SU-DHL-6 (cell line): ENCODE measurements around the gene E2F3.

ENCODE experiments used
- H2AFZ ChIP-seq: fragments of 200-600 bp; sonication (generic); 2 replicates; pipeline ENCODE4 v1.6.1; 2014; ENCODE audit warnings: low read depth, mild to moderate bottlenecking, moderate library complexity, mixed read lengths, antibody characterized with exemption, low read length; ENCODE audit not compliant: severe bottlenecking
- H3F3A ChIP-seq: fragments of 200-600 bp; shearing (Covaris generic); 2 replicates; pipeline ENCODE4 v1.6.0; 2016; ENCODE audit warnings: antibody characterized with exemption, mild to moderate bottlenecking; ENCODE audit not compliant: insufficient read depth
- H3K27ac ChIP-seq: fragments of 200-600 bp; sonication (generic); 2 replicates; pipeline ENCODE4 v1.5.1; 2016; ENCODE audit warnings: low read depth, mild to moderate bottlenecking, low read length, moderate library complexity, mixed read lengths
- H3K27me3 ChIP-seq: fragments of 200-600 bp; sonication (generic), shearing (Covaris generic); 2 replicates; pipeline ENCODE4 v1.6.0; 2014; ENCODE audit warnings: mild to moderate bottlenecking, low read length
- H3K36me3 ChIP-seq: fragments of 200-600 bp; sonication (generic); 2 replicates; pipeline ENCODE4 v1.6.1; 2014; ENCODE audit warnings: mild to moderate bottlenecking, low read length, mixed read lengths
- H3K4me2 ChIP-seq: fragments of 300-600, 200-600 bp; shearing (Covaris generic), sonication (generic); 2 replicates; pipeline ENCODE4 v1.6.0; 2014; ENCODE audit warnings: low read length, low read depth, mild to moderate bottlenecking; ENCODE audit not compliant: poor library complexity, severe bottlenecking
- H3K4me3 ChIP-seq: fragments of 200-600 bp; sonication (generic); 2 replicates; pipeline ENCODE4 v1.5.1; 2014; ENCODE audit warnings: antibody characterized with exemption, low read length, mild to moderate bottlenecking, mixed read lengths; ENCODE audit not compliant: insufficient read depth, poor library complexity, severe bottlenecking
- H3K79me2 ChIP-seq: fragments of 200-600 bp; sonication (generic); 2 replicates; pipeline ENCODE4 v1.6.1; 2014; ENCODE audit warnings: mild to moderate bottlenecking, low read length, moderate library complexity; ENCODE audit not compliant: insufficient read depth
- H3K9ac ChIP-seq: fragments of 200-600 bp; sonication (generic); 2 replicates; pipeline ENCODE4 v1.7.0; 2014; ENCODE audit warnings: mild to moderate bottlenecking, low read length
- H3K9me2 ChIP-seq: fragments of 200-600 bp; sonication (generic); replicated peaks from 2 replicates; pipeline ENCODE4 v1.6.1; 2014; ENCODE audit warnings: low read length; ENCODE audit not compliant: insufficient read depth
- H3K9me3 ChIP-seq: fragments of 200-600 bp; sonication (generic); 2 replicates; pipeline ENCODE4 v1.6.1; 2014; ENCODE audit warnings: low read length, mixed read lengths; ENCODE audit not compliant: insufficient read depth
- H4K20me1 ChIP-seq: fragments of 200-600 bp; sonication (generic); 2 replicates; pipeline ENCODE4 v1.6.1; 2014; ENCODE audit warnings: low read depth, mild to moderate bottlenecking, antibody characterized with exemption, low read length, moderate library complexity, mixed read lengths
- CTCF ChIP-seq: fragments of 200-600 bp; sonication (generic); IDR thresholded peaks from one replicate; pipeline ENCODE4 v1.5.1; 2017; ENCODE audit warnings: antibody characterized with exemption, mild to moderate bottlenecking, low read length, moderate library complexity; ENCODE audit not compliant: insufficient read depth, poor library complexity, severe bottlenecking
- EZH2phosphoT487 ChIP-seq: fragments of 200-600 bp; sonication (generic), shearing (Covaris generic); conservative IDR thresholded peaks from 2 replicates; pipeline ENCODE4 v1.6.1; 2018; ENCODE audit warnings: mild to moderate bottlenecking, antibody characterized with exemption, low read length, moderate library complexity, mixed read lengths

Gene E2F3

GRCh38 chr6:20473518-20473917, 71.8 kb downstream of the E2F3 start:
- Histone ChIP-seq H3F3A (no peaks in the 10 kb centered on the region), H3K9ac (no peak overlapping the region), H3K4me2 (no peak overlapping the region), H3K36me3 (no peaks in the 10 kb centered on the region), H4K20me1 (peaks cover 3% of the 10 kb centered on the region; the same call in 1 of the 2 replicates), H3K27me3 (no peaks in the 10 kb centered on the region), H3K9me2 (no peaks in the 10 kb centered on the region), H3K4me3 (no peak overlapping the region), H2AFZ (no peak overlapping the region), H3K79me2 (peaks cover 90% of the 10 kb centered on the region), H3K27ac (no peak overlapping the region), H3K9me3 (no peaks in the 10 kb centered on the region)
- no peak for TF ChIP-seq EZH2phosphoT487
- no peak for TF ChIP-seq CTCF

- Histone ChIP-seq H3K27me3 (no peaks in the 10 kb centered on the region), H3K4me2 (no peak overlapping the region), H3K27ac (no peak overlapping the region), H3F3A (no peaks in the 10 kb centered on the region), H2AFZ (no peak overlapping the region), H3K79me2 (peaks cover 81% of the 10 kb centered on the region), H3K36me3 (no peaks in the 10 kb centered on the region), H3K9me2 (no peaks in the 10 kb centered on the region), H4K20me1 (peaks cover 3% of the 10 kb centered on the region; the same call in 1 of the 2 replicates), H3K9me3 (no peaks in the 10 kb centered on the region), H3K9ac (no peak overlapping the region), H3K4me3 (no peak overlapping the region)
- no peak for TF ChIP-seq EZH2phosphoT487
- no peak for TF ChIP-seq CTCF
These were observed 73.3 kb downstream of the E2F3 start for GRCh38 chr6:20474874-20475542.

DNA sequence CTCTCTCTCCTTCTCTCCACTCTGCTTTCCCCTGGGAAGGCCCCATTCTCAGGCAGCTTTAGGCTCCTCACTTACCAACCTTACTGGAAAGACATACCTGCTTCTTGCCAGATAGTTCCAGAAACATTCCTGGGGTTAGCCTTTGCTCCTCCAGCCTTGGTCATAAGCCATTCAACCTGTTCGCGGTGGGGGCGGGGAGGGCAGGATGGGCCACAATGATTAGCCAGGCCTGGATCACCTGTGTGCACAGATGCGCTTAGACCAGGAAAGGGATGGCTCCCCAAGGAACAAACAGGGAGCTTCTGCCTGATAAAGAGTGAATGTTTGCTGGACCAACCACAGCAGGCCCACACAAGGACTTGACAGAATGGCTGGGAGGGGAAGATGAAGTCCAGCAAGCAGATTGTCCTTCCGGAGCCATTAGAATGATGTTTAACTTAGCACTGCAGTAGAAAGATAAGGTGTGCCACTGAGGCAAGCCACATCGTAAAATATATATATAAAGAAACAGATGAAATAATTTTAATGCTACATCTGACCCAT, 74.9 kb downstream of the E2F3 start:
- H3K36me3 ChIP-seq = peaks cover 4% of the 10 kb centered on the region; the same call in 1 of the 2 replicates
- H3F3A ChIP-seq = no peaks in the 10 kb centered on the region
- H3K9me3 ChIP-seq = no peaks in the 10 kb centered on the region
- no peaks in the 10 kb centered on the region for H3K9me2 ChIP-seq
- H3K4me3 ChIP-seq = no peak overlapping the region
- H3K9ac ChIP-seq = no peak overlapping the region
- H3K4me2 ChIP-seq = no peak overlapping the region
- no peak for TF ChIP-seq CTCF
- no peak for TF ChIP-seq EZH2phosphoT487
- H4K20me1 ChIP-seq = peaks cover 3% of the 10 kb centered on the region; the same call in 1 of the 2 replicates
- no peak overlapping the region for H2AFZ ChIP-seq
- peaks cover 69% of the 10 kb centered on the region for H3K79me2 ChIP-seq
- no peaks in the 10 kb centered on the region for H3K27me3 ChIP-seq
- H3K27ac ChIP-seq = no peak overlapping the region
